Measurements from ENCODE around the gene AKT2. TPM values are rescaled to one million over a fixed set of nuclear protein-coding genes. Genes with fewer than 3 reads are reported as not detected.

Gene AKT2
- polyA plus RNA-seq, 1 donor from 2014 or later = 131 TPM

- Histone ChIP-seq H3K4me3 (ENCODE audit: low read length) (no peak overlapping the region), H3F3A (ENCODE audit: insufficient read depth, low read length, poor library complexity, severe bottlenecking) (no peaks in the 10 kb centered on the region), H3K36me3 (ENCODE audit: insufficient read depth, low read length) (no peaks in the 10 kb centered on the region), H3K9ac (ENCODE audit: low read length) (no peak overlapping the region), H3K9me2 (ENCODE audit: insufficient read depth, low read length) (no peaks in the 10 kb centered on the region), H3K79me2 (replicated peaks; ENCODE audit: insufficient read depth, low read length) (no peaks in the 10 kb centered on the region), H4K20me1 (ENCODE audit: insufficient read depth) (no peaks in the 10 kb centered on the region), H2AFZ (ENCODE audit: low read depth, low read length) (no peak overlapping the region), H3K27me3 (ENCODE audit: insufficient read depth, low read depth, low read length) (no peaks in the 10 kb centered on the region), H3K4me2 (ENCODE audit: low read length) (no peak overlapping the region), H3K9me3 (ENCODE audit: low read length) (no peaks in the 10 kb centered on the region), H3K27ac (ENCODE audit: low read length) (no peak overlapping the region)
- TF ChIP-seq REST (IDR thresholded peaks at IDR 0.05; ENCODE audit: borderline replicate concordance) (no peak), RAD21 (conservative IDR thresholded peaks at IDR 0.05) (no peak), POLR2AphosphoS5 (IDR thresholded peaks at IDR 0.05) (no peak), SMC3 (conservative IDR thresholded peaks at IDR 0.05; ENCODE audit: poor library complexity) (no peak)
These were observed 74.3 kb downstream of the AKT2 start for GRCh38 chr19:40210889-40211288.

DNA sequence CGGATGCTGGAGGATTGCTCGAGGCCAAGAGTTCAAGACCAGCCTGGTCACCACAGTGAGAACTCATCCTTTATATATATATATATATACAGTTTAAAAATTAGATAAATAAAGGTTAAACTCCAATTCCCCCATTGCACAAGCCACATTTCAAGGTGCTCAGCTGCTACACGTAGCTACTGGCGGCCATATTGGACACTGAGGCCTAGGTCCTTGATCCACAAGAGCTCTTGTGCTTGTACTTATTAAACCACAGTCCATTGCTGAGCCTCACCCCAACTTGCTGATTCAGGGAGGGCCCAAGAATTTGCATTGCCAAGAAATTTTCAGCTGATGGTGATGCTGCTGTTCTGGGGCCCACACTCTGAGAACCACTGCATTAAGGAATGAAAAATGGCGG is 76.5 kb downstream of the AKT2 start:
- no peaks in the 10 kb centered on the region for H3K36me3 ChIP-seq (ENCODE audit: insufficient read depth, low read length)
- H3K4me3 ChIP-seq (ENCODE audit: low read length) = no peak overlapping the region
- no peaks in the 10 kb centered on the region for H3K9me3 ChIP-seq (ENCODE audit: low read length)
- no peak overlapping the region for H3K4me2 ChIP-seq (ENCODE audit: low read length)
- no peaks in the 10 kb centered on the region for H3K79me2 ChIP-seq (replicated peaks; ENCODE audit: insufficient read depth, low read length)
- H3F3A ChIP-seq (ENCODE audit: insufficient read depth, low read length, poor library complexity, severe bottlenecking) = no peaks in the 10 kb centered on the region
- no peaks in the 10 kb centered on the region for H3K27me3 ChIP-seq (ENCODE audit: insufficient read depth, low read depth, low read length)
- H4K20me1 ChIP-seq (ENCODE audit: insufficient read depth) = no peaks in the 10 kb centered on the region
- no peak for TF ChIP-seq TAF1 (IDR thresholded peaks at IDR 0.05; ENCODE audit: low read depth)
- H3K9ac ChIP-seq (ENCODE audit: low read length) = no peak overlapping the region
- H2AFZ ChIP-seq (ENCODE audit: low read depth, low read length) = no peak overlapping the region
- H3K27ac ChIP-seq (ENCODE audit: low read length) = no peak overlapping the region
- no peaks in the 10 kb centered on the region for H3K9me2 ChIP-seq (ENCODE audit: insufficient read depth, low read length)

- Histone ChIP-seq H2AFZ (ENCODE audit: low read depth, low read length) (no peak overlapping the region), H3K4me3 (ENCODE audit: low read length) (no peak overlapping the region), H4K20me1 (ENCODE audit: insufficient read depth) (no peaks in the 10 kb centered on the region), H3K79me2 (replicated peaks; ENCODE audit: insufficient read depth, low read length) (no peaks in the 10 kb centered on the region), H3K9me3 (ENCODE audit: low read length) (no peaks in the 10 kb centered on the region), H3F3A (ENCODE audit: insufficient read depth, low read length, poor library complexity, severe bottlenecking) (no peaks in the 10 kb centered on the region), H3K9ac (ENCODE audit: low read length) (no peak overlapping the region), H3K4me2 (ENCODE audit: low read length) (no peak overlapping the region), H3K9me2 (ENCODE audit: insufficient read depth, low read length) (no peaks in the 10 kb centered on the region), H3K36me3 (ENCODE audit: insufficient read depth, low read length) (no peaks in the 10 kb centered on the region), H3K27ac (ENCODE audit: low read length) (no peak overlapping the region), H3K27me3 (ENCODE audit: insufficient read depth, low read depth, low read length) (no peaks in the 10 kb centered on the region)
- TF ChIP-seq SMC3 (conservative IDR thresholded peaks at IDR 0.05; ENCODE audit: poor library complexity) (no peak), TAF1 (IDR thresholded peaks at IDR 0.05; ENCODE audit: low read depth) (no peak), EZH2 (IDR thresholded peaks at IDR 0.05; ENCODE audit: borderline replicate concordance, insufficient read depth, low read length, poor library complexity, severe bottlenecking) (no peak), MXI1 (conservative IDR thresholded peaks at IDR 0.05; ENCODE audit: poor library complexity, severe bottlenecking) (no peak), RAD21 (conservative IDR thresholded peaks at IDR 0.05) (no peak), POLR2AphosphoS5 (IDR thresholded peaks at IDR 0.05) (no peak), REST (IDR thresholded peaks at IDR 0.05; ENCODE audit: borderline replicate concordance) (no peak), EP300 (conservative IDR thresholded peaks at IDR 0.05; ENCODE audit: poor library complexity, severe bottlenecking) (no peak)
- TF ChIP-seq, protein P1, sequence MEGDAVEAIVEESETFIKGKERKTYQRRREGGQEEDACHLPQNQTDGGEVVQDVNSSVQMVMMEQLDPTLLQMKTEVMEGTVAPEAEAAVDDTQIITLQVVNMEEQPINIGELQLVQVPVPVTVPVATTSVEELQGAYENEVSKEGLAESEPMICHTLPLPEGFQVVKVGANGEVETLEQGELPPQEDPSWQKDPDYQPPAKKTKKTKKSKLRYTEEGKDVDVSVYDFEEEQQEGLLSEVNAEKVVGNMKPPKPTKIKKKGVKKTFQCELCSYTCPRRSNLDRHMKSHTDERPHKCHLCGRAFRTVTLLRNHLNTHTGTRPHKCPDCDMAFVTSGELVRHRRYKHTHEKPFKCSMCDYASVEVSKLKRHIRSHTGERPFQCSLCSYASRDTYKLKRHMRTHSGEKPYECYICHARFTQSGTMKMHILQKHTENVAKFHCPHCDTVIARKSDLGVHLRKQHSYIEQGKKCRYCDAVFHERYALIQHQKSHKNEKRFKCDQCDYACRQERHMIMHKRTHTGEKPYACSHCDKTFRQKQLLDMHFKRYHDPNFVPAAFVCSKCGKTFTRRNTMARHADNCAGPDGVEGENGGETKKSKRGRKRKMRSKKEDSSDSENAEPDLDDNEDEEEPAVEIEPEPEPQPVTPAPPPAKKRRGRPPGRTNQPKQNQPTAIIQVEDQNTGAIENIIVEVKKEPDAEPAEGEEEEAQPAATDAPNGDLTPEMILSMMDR (IDR thresholded peaks at IDR 0.05; ENCODE audit: poor library complexity, severe bottlenecking) = no peak
These were observed 79.4 kb downstream of the AKT2 start for GRCh38 chr19:40205760-40206159.

All from neural cell (in vitro differentiated cells).